GM21619 (cell line): ENCODE measurements around the gene ACAT2.
"Not testable (repeated sequence)": the region's sequence is repeated elsewhere in the genome, so short reads cannot be mapped to it uniquely, and the experiment has no call there.

Experiments used
- ATAC-seq: cut with Tn5 transposase; IDR thresholded peaks from one replicate; pipeline ENCODE4 v1.9.1; 2021; ENCODE audit not compliant: unreplicated experiment

Gene ACAT2

GRCh38 chr6:159762681-159763293, 942 bp downstream of the ACAT2 start:
- peak; percentile 15 for ATAC-seq

- no peak for ATAC-seq
Measured at GRCh38 chr6:159766906-159767305, 5.1 kb downstream of the ACAT2 start.

- ATAC-seq = no peak
Measured at GRCh38 chr6:159769470-159769869, 7.6 kb downstream of the ACAT2 start.

GRCh38 chr6:159772196-159772595, 10.4 kb downstream of the ACAT2 start:
- no peak for ATAC-seq

GRCh38 chr6:159777240-159777904, 15.5 kb downstream of the ACAT2 start:
- ATAC-seq = no peak

GRCh38 chr6:159778131-159778530, 16.3 kb downstream of the ACAT2 start:
- ATAC-seq = no peak

GRCh38 chr6:159778542-159779103, 16.8 kb downstream of the ACAT2 start:
- ATAC-seq = no peak

GRCh38 chr6:159788276-159788675, 26.4 kb downstream of the ACAT2 start:
- no peak for ATAC-seq

GRCh38 chr6:159788753-159789376, 27.0 kb downstream of the ACAT2 start:
- peak; percentile 0 for ATAC-seq

- peak; percentile 63 for ATAC-seq
Measured at GRCh38 chr6:159789377-159790148, 27.7 kb downstream of the ACAT2 start, which contains the start of gene TCP1. TCP1 (minus strand) TSS chr6:159789602; CDS start chr6:159789468, 134 bp downstream.

- peak; percentile 82 for ATAC-seq
Measured at GRCh38 chr6:159790149-159790955, 28.5 kb downstream of the ACAT2 start, which contains the start of gene MRPL18. MRPL18 (plus strand) TSS chr6:159790467; CDS start chr6:159790588, 121 bp downstream.

GRCh38 chr6:159790956-159791598, 29.2 kb downstream of the ACAT2 start:
- no peak for ATAC-seq

GRCh38 chr6:159794976-159795375, 33.1 kb downstream of the ACAT2 start:
- ATAC-seq = not testable (repeated sequence)

- ATAC-seq = no peak
Measured at GRCh38 chr6:159797554-159797953, 35.7 kb downstream of the ACAT2 start.

GRCh38 chr6:159800141-159800865, 38.5 kb downstream of the ACAT2 start, which contains the start of gene PNLDC1:
PNLDC1 (plus strand) TSS chr6:159800276; CDS start chr6:159800308, 32 bp downstream.
- no peak for ATAC-seq

- no peak for ATAC-seq
Measured at GRCh38 chr6:159801935-159802334, 40.1 kb downstream of the ACAT2 start.

GRCh38 chr6:159804504-159804903, 42.7 kb downstream of the ACAT2 start:
- no peak for ATAC-seq

GRCh38 chr6:159805440-159806020, 43.7 kb downstream of the ACAT2 start:
- no peak for ATAC-seq
